Vein endothelial cell (primary cell): ENCODE measurements around the gene FUT7. TPM values are rescaled to one million over a fixed set of nuclear protein-coding genes. Genes with fewer than 3 reads are reported as not detected.

ENCODE experiments used
- total RNA-seq: library from RNA; depleted of rRNA; stranded (reverse); fragments of >200 nt; gene quantifications from 2 replicates; pipeline ENCODE4 v1.2.3, GENCODE V29; 2012

The FUT7 gene
- total RNA-seq = not detected in 2 replicates

DNA sequence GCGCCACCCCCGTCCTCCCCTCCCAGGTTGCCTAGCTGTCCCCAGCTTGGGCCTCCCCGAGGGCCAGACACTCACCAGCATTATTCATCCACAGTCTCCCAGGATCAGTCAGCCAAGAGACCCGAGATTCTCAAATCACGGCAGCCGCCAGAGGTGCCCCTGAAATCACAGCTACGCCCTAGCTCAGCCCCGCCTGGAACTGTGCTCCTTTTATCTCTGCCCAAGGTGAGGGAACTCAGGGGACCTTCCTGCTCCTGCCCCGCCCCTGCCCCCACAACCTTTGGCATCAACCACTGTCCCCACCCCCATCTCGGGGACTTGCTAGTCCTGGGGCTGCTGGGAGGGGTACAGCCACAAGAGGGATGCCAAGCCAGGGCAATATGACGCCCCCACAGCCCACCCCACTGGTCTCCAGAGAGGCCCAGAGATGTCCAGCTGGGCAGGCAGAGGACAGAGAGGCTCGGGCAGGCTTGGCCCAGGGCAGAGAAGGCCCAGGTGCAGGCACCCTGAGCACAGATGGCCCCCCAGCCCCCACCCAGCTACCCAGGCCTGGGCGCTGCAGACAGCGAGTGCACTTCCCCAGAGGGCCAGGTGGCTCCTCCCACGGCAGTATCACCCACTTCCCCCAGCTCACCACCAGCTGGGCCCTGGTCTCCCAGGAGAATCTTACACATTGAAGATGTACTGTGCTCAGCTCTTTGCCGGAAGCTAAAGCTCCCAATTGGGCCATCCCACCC lies at the start of gene FUT7:
FUT7 (minus strand) TSS at position 185 of the 737 bp plus-strand sequence; CDS start at position 88, 97 bp downstream.

GRCh38 chr9:137077010-137077747 lies 45.3 kb upstream of the FUT7 start, which contains the start of gene UAP1L1:
Gene UAP1L1 (plus strand): TSS chr9:137077517. CDS start chr9:137077533, 16 bp downstream.

DNA sequence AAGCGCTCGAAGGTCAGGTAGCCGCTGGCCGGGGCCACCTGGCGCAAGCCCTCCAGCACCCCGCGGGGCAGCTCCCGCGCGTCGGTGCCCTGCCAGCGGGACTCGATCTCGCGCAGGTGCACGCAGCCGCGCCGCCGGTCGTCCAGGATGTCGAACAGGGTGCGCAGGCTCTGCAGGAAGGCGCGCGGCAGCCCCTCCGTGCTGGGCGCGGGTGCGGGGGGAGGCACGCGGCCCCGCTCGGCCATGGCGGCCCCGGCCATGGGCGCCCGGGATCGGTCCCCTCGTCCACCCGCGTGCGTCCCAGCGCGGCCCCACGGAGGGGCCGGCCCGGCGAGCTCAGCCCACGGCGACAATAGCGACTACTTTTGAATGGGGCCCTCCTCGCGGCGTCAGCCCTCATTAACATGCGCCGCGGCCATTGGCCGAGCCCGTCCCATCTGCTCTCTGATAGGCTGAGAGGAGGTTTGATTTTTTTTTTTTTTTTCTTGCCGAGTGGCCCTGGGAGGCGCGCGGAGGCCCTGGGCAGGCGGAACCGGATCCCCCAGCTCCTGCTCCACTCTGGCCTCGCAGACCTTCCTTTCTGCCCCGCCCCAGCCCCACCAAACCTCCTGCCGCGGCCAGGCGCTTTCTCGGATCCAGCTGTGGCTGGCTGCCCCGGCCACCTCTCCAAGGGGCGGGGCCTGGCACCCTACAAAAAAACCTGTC lies 38.5 kb upstream of the FUT7 start, which contains the start of gene SAPCD2:
SAPCD2 (minus strand) TSS at position 357 of the 705 bp plus-strand sequence; CDS start at position 260, 97 bp downstream.

DNA sequence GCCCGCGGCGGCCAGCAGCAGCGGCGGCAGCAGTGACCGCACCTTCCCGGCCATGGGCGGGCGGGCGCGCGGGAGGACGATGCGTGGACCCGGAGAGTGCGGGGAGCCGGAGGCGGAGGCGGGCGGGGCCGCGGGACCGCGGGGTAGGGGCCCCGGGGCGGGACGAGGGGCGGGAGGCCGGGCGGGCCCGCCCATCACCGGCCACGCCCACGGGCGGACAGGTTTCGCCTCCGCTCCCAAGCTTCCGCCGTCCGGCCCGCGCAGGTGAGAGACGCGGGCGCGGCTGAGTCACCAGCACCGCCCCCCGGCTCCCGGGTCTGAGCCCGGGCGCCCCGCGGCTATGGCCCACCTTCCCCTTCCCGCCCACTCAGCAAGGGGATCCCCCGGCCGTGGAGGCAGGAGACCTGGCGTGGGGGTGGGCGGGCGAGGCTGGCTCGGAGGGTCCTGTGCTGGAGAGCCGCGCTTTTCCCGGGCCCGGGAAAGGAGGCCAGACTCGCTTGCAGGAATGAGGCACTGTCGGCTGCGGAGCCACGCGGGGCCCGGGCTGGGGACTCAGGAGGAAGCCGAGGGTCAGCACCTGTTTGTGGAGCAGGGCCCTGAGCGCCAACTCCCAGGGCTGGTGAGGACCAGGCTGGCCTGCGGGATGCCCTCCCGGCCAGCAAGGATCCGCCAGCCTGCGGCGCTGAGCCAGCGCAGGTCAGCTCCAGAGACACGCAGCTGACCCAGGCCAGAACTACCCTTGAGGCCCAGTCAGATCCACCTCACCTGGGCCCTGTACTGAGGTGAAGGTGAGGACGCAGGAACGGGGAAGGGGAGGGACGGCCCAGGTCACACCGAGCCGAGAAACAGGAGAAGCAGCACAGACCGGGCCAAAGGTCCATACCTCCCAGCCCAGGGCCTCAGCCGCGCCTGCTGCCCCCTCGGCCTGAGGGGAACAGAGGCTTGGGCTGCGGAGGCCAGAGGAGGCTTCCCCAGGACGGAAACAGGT lies 22.4 kb upstream of the FUT7 start, which contains the start of gene ENTPD2:
ENTPD2 (minus strand) TSS at position 118 of the 988 bp plus-strand sequence; CDS start at position 54, 64 bp downstream.

GRCh38 chr9:137046088-137046787 lies 14.3 kb upstream of the FUT7 start, which contains the start of gene NPDC1:
Gene NPDC1 (minus strand): TSS chr9:137046177. CDS start chr9:137045989, 188 bp downstream.

GRCh38 chr9:137027369-137028262 lies 4.3 kb downstream of the FUT7 start, which contains the start of gene ABCA2:
Gene ABCA2 (minus strand): TSS chr9:137028237. CDS start chr9:137028140, 97 bp downstream.

DNA sequence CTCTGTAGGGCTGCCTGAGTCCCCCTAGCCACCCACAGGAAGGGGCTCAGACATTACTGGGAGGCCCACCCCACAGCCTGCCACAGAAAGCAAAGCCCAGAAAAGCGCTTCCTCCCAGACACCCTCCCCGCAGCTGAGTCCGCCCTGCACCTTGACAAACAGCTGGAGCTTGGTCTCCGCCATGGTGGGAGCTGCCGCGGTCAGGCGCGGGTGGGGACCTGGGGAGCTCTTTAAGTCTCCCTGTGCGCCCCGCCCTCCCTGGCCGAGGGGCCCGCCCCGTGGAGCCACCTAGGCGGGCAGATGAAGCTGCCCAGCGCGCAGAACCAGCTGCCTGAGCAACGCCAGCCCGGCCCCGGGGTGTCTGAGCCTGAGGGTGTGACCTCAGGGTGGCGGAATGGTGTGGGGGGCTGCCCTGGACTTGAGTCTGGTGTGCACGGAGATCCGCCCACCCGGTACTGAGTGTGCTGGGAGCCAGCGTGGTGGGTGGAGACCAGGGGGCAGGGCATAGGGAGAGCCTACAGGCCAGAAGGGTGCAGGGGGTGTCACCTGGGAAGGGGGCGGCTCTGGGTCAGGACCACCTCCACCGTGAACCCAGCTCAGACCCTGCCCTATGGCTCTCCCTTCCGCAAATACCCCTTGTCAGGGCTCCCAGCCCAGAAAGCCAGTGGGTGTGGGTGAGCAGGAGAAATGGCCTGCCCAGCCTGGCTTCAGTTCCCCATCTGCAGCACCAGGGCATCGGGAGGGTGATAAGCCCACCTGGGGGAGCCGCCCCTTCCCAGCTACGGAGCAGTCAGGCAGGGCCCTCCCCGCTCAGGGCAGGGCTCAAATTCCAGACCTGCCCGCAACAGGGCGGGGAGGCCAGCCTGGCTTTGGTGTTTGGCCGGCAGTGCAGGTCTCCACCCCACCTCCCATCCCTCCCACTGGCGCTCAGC lies 35.3 kb downstream of the FUT7 start, which contains the start of gene CLIC3:
CLIC3 (minus strand) TSS at position 208 of the 932 bp plus-strand sequence; CDS start at position 183, 25 bp downstream.

DNA sequence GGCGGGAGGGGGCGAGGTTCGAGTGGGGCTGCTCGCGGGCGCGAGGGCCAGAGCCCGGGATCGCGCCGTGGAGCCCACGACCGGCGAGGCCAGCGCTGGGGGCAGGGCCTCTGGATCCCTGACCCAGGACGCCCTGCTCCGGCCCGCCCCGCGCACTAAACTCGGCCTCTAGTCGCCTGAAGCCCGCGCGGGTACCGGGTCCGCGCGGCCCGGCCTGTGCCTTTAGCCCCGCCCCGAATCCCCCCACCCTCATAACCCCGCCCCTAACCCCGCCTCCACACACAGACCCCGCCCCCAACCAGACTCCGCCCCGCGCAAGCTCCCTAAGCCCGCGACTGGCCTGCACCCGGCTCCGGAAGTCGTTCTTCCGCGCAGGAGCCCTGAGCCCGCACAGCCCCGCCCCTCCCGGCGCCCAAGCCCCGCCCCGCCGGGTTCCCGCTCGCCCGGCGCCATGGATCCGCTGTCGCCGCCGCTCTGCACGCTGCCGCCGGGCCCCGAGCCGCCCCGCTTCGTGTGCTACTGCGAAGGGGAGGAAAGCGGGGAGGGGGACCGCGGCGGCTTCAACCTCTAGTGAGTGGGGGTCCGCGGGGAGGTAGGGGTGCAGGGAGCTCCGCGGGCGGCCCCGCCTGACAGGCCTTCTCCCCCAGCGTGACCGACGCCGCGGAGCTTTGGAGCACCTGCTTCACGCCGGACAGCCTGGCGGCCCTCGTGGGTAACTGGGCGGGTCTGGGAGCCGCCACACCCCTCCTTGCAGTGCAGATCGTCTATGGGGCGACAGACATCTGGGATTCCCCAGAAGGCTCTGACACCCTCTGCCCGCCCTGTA lies 39.7 kb downstream of the FUT7 start, which contains the start of gene PAXX:
PAXX (plus strand) TSS at position 430 of the 826 bp plus-strand sequence; CDS start at position 452, 22 bp downstream.

GRCh38 chr9:136982232-136983051 lies 49.4 kb downstream of the FUT7 start, which contains the start of gene LCNL1:
Gene LCNL1 (plus strand): TSS chr9:136982993. CDS start chr9:136983587, 594 bp downstream.

Other genes starting within 250 kb of the FUT7 start
- gene TMEM141, start 240.7 kb downstream of the FUT7 start, total RNA-seq = 51.0 and 63.0 TPM in 2 replicates
- 0.19 and 0.65 TPM in 2 replicates for gene CCDC183, start 235.8 kb downstream of the FUT7 start, total RNA-seq
- 94.1 and 98.4 TPM in 2 replicates for gene RABL6, start 224.1 kb downstream of the FUT7 start, total RNA-seq
- gene AJM1, start 189.6 kb downstream of the FUT7 start, total RNA-seq = 0.65 and 0.67 TPM in 2 replicates
- gene PHPT1, start 182.7 kb downstream of the FUT7 start, total RNA-seq = 77.7 and 106 TPM in 2 replicates
- gene MAMDC4, start 179.7 kb downstream of the FUT7 start, total RNA-seq = 0.98 and 1.4 TPM in 2 replicates
- 253 and 286 TPM in 2 replicates for gene EDF1, start 165.8 kb downstream of the FUT7 start, total RNA-seq
- 11.8 and 13.9 TPM in 2 replicates for gene TRAF2, start 145.6 kb downstream of the FUT7 start, total RNA-seq
- gene FBXW5, start 87.3 kb downstream of the FUT7 start, total RNA-seq = 180 and 181 TPM in 2 replicates
- gene C8G, start 86.8 kb downstream of the FUT7 start, total RNA-seq = 0.33 and 0.76 TPM in 2 replicates
- 0.29 TPM in 1 of 2 replicates, not detected in the other for gene LCN12, start 79.8 kb downstream of the FUT7 start, total RNA-seq
- gene PTGDS, start 54.6 kb downstream of the FUT7 start, total RNA-seq = not detected in 2 replicates
- not detected in 2 replicates for gene LCNL1, start 49.1 kb downstream of the FUT7 start, total RNA-seq
- 14.6 and 19.6 TPM in 2 replicates for gene PAXX, start 39.7 kb downstream of the FUT7 start, total RNA-seq
- gene CLIC3, start 35.5 kb downstream of the FUT7 start, total RNA-seq = 0.29 and 0.33 TPM in 2 replicates
- gene ABCA2, start 3.9 kb downstream of the FUT7 start, total RNA-seq = 12.4 and 18.6 TPM in 2 replicates
- 52.6 and 64.7 TPM in 2 replicates for gene NPDC1, start 14.1 kb upstream of the FUT7 start, total RNA-seq
- not detected in 2 replicates for gene ENTPD2, start 22.0 kb upstream of the FUT7 start, total RNA-seq
- 11.1 and 14.7 TPM in 2 replicates for gene SAPCD2, start 38.5 kb upstream of the FUT7 start, total RNA-seq
- 19.9 and 21.5 TPM in 2 replicates for gene UAP1L1, start 45.4 kb upstream of the FUT7 start, total RNA-seq
- gene MAN1B1, start 54.9 kb upstream of the FUT7 start, total RNA-seq = 65.8 and 69.2 TPM in 2 replicates
- 70.4 and 103 TPM in 2 replicates for gene DPP7, start 82.6 kb upstream of the FUT7 start, total RNA-seq
- gene GRIN1, start 107.1 kb upstream of the FUT7 start, total RNA-seq = 0.10 TPM in 1 of 2 replicates, not detected in the other
- not detected in 2 replicates for gene LRRC26, start 138.0 kb upstream of the FUT7 start, total RNA-seq
- gene TMEM210, start 140.0 kb upstream of the FUT7 start, total RNA-seq = not detected in 2 replicates
- 30.1 and 37.6 TPM in 2 replicates for gene ANAPC2, start 156.5 kb upstream of the FUT7 start, total RNA-seq
- gene SSNA1, start 156.6 kb upstream of the FUT7 start, total RNA-seq = 102 and 108 TPM in 2 replicates
- 9.9 and 10.8 TPM in 2 replicates for gene TPRN, start 168.7 kb upstream of the FUT7 start, total RNA-seq
- gene TMEM203, start 173.6 kb upstream of the FUT7 start, total RNA-seq = 27.1 and 28.9 TPM in 2 replicates
- gene NDOR1, start 173.6 kb upstream of the FUT7 start, total RNA-seq = 8.3 and 8.8 TPM in 2 replicates
- 0.19 and 0.65 TPM in 2 replicates for gene RNF208, start 190.2 kb upstream of the FUT7 start, total RNA-seq
- gene CYSRT1, start 193.1 kb upstream of the FUT7 start, total RNA-seq = 0.65 and 0.67 TPM in 2 replicates
- gene RNF224, start 195.4 kb upstream of the FUT7 start, total RNA-seq = under 0.01 and 0.19 TPM in 2 replicates
- not detected in 2 replicates for gene SLC34A3, start 198.8 kb upstream of the FUT7 start, total RNA-seq
- gene TUBB4B, start 209.2 kb upstream of the FUT7 start, total RNA-seq = 199 and 241 TPM in 2 replicates
- gene STPG3, start 219.2 kb upstream of the FUT7 start, total RNA-seq = not detected in 2 replicates
- gene NELFB, start 223.2 kb upstream of the FUT7 start, total RNA-seq = 73.9 and 77.1 TPM in 2 replicates
- gene TOR4A, start 245.6 kb upstream of the FUT7 start, total RNA-seq = 58.3 and 77.4 TPM in 2 replicates